Aorta (tissue), 5 donors: ENCODE data around the gene GRB10. TPM values are rescaled to one million over a fixed set of nuclear protein-coding genes. Genes with fewer than 3 reads are reported as not detected.
"Not testable (repeated sequence)": the region's sequence is repeated elsewhere in the genome, so short reads cannot be mapped to it uniquely, and the experiment has no call there.

Experiments used
- ATAC-seq: fragments of 200-7000 bp; cut with Tn5 transposase; one replicate; pipeline ENCODE4 v1.9.1; 2022; ENCODE audit warnings: moderate library complexity; ENCODE audit not compliant: low FRiP score
- DNase-seq, 2 donors: peaks; one replicate each; pipeline ENCODE4 v3.0.0-alpha.2; 2020
- H3K27ac ChIP-seq, 2 donors: one replicate each; pipeline ENCODE4 v1.5.1; 2013; ENCODE audit warnings: low read length in 2 of 2, mild to moderate bottlenecking in 2 of 2, moderate library complexity in 2 of 2, control low read depth in 1 of 2, inconsistent platforms in 1 of 2, low read depth in 1 of 2
- H3K27me3 ChIP-seq, 2 donors: one replicate each; pipeline ENCODE4 v1.6.1; 2013; ENCODE audit warnings: control low read depth in 1 of 2, low read length in 1 of 2, mild to moderate bottlenecking in 1 of 2, moderate library complexity in 1 of 2; ENCODE audit not compliant: insufficient read depth in 2 of 2, control insufficient read depth in 1 of 2
- H3K36me3 ChIP-seq, 2 donors: one replicate each; pipeline ENCODE4 v1.6.1; 2013; ENCODE audit warnings: control low read depth in 1 of 2, low read length in 1 of 2, mild to moderate bottlenecking in 1 of 2; ENCODE audit not compliant: insufficient read depth in 2 of 2, control insufficient read depth in 1 of 2
- H3K4me1 ChIP-seq, 2 donors: one replicate each; pipeline ENCODE4 v1.6.1; 2013; ENCODE audit warnings: low read length in 2 of 2, control low read depth in 1 of 2, mild to moderate bottlenecking in 1 of 2, moderate library complexity in 1 of 2; ENCODE audit not compliant: insufficient read depth in 2 of 2, control insufficient read depth in 1 of 2
- H3K4me3 ChIP-seq, 2 donors: one replicate each; pipeline ENCODE4 v1.5.1; 2013; ENCODE audit warnings: low read length in 2 of 2, control low read depth in 1 of 2, mild to moderate bottlenecking in 1 of 2
- H3K9me3 ChIP-seq: one replicate; pipeline ENCODE4 v1.6.1; 2013; ENCODE audit warnings: mild to moderate bottlenecking, low read length; ENCODE audit not compliant: control insufficient read depth
- WGBS, 2 donors: extraction: QIAGEN DNeasy Blood & Tissue Kit; methylation state at CpG; one replicate each; pipeline ENCODE4 v1.1.7; 2013; 5-methylcytosine and 5-hydroxymethylcytosine counted together
- intact Hi-C, 2 donors: fragments of 100-400 bp; cut with DNase I; formaldehyde crosslinking; loops; one replicate each; pipeline versions ENCODE4 v1.14.2 to v1.15.0; 2022
- polyA plus RNA-seq, 2 donors: library from polyadenylated mRNA; stranded (reverse); fragments of 200-250 nt; gene quantifications; one replicate each; pipeline ENCODE4 v1.2.3, GENCODE V29; 2013
- total RNA-seq, 2 donors: library from RNA; stranded (reverse); fragmentation: NEBNext Ultra II Directional; extraction: Animal tissue kit (Norgen Biotek cat#: 25700); gene quantifications; one replicate each; pipeline ENCODE4 v1.2.1, GENCODE V29; 2021
- donor health status: healthy with polysubstance abuse.
- donor health status: Bipolar disorder and iron deficiency.
- donor health status: DM: no; HTN: no; CAD: no.
- donor health status: DM: no; HTN: no; CAD: no.
- donor health status: DM: yes; HTN: yes; CAD: no.

Gene GRB10
- total and polyA plus RNA-seq, 4 donors = 11.8 to 108 (median 63.8) TPM

DNA sequence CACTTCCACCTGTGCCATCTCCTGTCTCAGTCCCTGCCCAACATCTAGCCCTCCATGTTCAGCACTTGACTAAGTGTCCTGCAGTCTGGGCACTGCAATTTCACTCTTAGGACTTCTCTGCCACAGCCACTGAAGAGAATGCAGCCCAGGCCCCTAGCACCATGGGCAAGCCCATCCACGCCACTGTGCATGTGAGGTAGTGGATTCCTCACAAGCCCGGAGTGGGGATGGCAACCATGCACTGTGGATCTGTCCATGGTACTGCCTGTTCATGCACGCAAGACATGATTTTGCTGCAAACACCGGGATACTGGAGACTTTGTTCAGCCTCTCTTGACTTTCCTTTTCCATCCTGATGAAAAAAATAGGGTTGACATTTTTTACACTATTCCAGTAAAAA, 229.8 kb downstream of the GRB10 start:
- intact Hi-C loops = no loop called here
- DNase-seq (peak in 1 of 2 donors; percentile 57), ATAC-seq (no peak)
- 7 to 8% methylated on average over 4 of the region's 4 CpGs for WGBS, 2 donors
- Histone ChIP-seq H3K36me3 (no peaks in the 10 kb centered on the region), H3K4me3 (no peak overlapping the region), H3K9me3 (peaks cover 4% of the 10 kb centered on the region), H3K27ac (no peak overlapping the region), H3K4me1 (no peaks in the 10 kb centered on the region), H3K27me3 (no peaks in the 10 kb centered on the region)

DNA sequence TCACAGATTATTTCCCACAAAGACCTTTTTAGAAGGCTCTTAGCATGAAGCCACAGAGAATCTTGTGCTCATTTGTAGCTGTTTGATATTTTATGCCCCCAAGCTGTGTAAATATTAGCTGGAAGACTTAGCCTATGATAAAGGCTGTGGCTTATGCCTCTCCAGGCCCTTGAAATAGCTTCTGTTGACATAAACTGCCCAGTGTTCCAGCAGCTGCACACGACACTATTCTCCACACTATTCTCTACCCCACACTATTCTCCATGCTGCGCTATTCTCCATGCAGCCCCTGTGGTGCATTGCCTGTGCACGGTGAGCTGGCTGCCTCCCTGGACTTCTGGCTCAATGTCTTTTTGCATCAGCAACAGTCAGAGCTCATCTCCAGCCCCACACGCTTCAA, 230.6 kb downstream of the GRB10 start:
- intact Hi-C loops = no loop called here
- Histone ChIP-seq H3K36me3 (no peaks in the 10 kb centered on the region), H3K27ac (no peak overlapping the region), H3K4me3 (no peak overlapping the region), H3K4me1 (no peaks in the 10 kb centered on the region), H3K27me3 (no peaks in the 10 kb centered on the region), H3K9me3 (peaks cover 4% of the 10 kb centered on the region)
- WGBS, 2 donors = 60 to 72% methylated on average over 4 of the region's 4 CpGs
- DNase-seq (peak in 1 of 2 donors; percentile 26), ATAC-seq (no peak)

DNA sequence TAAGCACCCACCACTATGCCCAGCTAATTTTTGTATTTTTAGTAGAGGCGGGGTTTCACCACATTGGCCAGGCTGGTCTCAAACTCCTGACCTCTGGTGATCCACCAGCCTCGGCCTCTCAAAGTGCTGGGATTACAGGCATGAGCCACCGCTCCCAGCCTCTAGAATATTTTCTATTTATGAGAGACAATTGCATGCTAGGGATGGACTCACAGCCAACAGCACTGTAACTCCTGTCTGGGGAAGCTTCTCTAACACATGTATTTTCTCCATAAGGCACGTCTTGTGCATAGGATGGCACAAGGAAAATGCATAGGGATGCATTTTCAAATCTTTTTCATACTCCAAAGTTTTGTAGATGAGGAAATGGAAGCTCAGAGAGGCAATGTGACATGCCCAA, 237.1 kb downstream of the GRB10 start:
- H3K4me1 ChIP-seq, intact Hi-C loops, H3K27ac ChIP-seq, H3K4me3 ChIP-seq, H3K36me3 ChIP-seq, H3K27me3 ChIP-seq, ATAC-seq, H3K9me3 ChIP-seq: not testable (repeated sequence)
- 81 to 82% methylated on average over 4 of the region's 4 CpGs for WGBS, 2 donors
- peak in 1 of 2 donors; percentile 3 for DNase-seq

DNA sequence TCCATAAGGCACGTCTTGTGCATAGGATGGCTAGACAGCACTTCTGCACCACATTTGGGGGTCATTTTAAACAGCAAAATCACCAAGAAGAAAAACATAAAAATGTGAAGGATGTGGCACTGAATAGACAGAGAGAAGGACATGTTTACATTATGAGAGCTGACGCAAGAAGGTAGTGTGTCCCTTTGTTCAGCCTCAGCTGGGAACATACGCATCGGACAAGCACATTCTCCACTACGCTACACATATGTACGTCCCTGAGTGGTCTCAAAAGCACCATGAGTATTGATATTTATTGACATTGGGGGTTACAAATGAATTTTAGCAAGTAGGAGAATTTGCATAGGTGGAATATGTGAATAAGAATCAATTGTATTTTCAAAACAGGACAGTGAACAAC, 237.7 kb downstream of the GRB10 start:
- Histone ChIP-seq H3K9me3 (no peaks in the 10 kb centered on the region), H3K4me3 (no peak overlapping the region), H3K4me1 (no peaks in the 10 kb centered on the region), H3K27me3 (no peaks in the 10 kb centered on the region), H3K36me3 (no peaks in the 10 kb centered on the region), H3K27ac (no peak overlapping the region)
- intact Hi-C loops = no loop called here
- DNase-seq (no peak), ATAC-seq (no peak)
- WGBS, 2 donors = 61 to 69% methylated on average over 6 of the region's 6 CpGs

DNA sequence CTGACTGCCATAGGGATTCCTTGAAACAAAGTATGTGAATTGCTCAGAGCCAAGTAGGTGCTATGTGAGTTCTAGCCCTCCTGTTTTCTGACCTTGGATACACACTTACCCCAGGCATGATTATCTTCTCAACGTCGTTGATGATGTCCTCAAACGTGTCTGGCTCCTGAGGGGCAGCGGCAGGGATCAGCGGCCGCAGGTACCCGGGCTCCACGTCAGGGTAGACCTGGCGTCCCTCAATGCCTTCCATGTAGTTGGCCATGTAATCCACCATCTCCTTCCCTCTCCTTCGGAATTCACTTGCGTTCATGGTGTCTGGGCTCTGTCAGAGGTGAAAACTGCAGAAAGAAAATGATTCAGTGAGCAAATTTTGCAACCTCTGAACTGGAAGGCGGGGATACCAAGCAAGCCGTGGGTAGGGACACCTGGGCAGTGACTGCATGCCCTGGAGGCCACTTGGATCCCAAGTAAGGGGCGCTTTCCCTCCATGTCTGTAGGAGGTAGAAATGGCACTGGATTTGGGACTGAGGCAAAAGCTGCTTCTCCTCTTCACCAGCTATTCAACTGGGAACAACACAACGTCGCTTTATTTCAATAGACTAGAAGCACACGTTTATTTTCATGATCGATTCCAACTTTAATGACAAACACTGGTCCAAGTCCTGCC, 238.8 kb downstream of the GRB10 start:
- DNase-seq = peak in 1 of 2 donors; percentile 32
- WGBS, 2 donors = 88 to 91% methylated on average over 18 of the region's 18 CpGs

DNA sequence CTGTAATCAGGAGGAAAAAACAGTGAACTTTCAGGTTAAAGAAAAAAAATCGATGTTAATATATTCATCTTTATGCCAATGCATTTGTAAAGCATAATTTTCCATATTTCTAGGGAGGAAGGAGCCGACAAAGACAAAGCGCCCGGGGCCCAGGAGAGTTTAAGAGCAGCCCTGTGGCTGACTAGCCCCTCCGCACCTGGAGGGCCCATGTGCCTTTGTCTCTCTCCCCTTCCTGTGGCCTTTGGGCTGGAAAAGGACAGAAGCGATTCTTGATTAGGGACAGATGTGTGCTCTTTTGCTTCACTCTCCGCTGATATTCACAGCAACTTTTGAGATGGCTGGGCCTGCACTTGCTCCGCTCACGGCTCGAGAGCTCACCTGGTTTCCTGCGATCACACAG, 240.6 kb downstream of the GRB10 start:
- H3K27me3 ChIP-seq = no peaks in the 10 kb centered on the region
- 80 to 85% methylated on average over 11 of the region's 11 CpGs for WGBS, 2 donors
- DNase-seq = no peak
- no peak overlapping the region for H3K27ac ChIP-seq
- ATAC-seq = no peak
- H3K4me1 ChIP-seq = no peaks in the 10 kb centered on the region
- H3K4me3 ChIP-seq = no peak overlapping the region
- intact Hi-C loops = no loop called here
- no peaks in the 10 kb centered on the region for H3K36me3 ChIP-seq
- no peaks in the 10 kb centered on the region for H3K9me3 ChIP-seq

More for the DNA sequence above, 238.8 kb downstream of the GRB10 start:
- Histone ChIP-seq H3K4me3 (no peak overlapping the region), H3K36me3 (no peaks in the 10 kb centered on the region), H3K27ac (no peak overlapping the region), H3K27me3 (no peaks in the 10 kb centered on the region), H3K9me3 (no peaks in the 10 kb centered on the region), H3K4me1 (no peaks in the 10 kb centered on the region)
- ATAC-seq = no peak
- intact Hi-C loops = no loop called here

DNA sequence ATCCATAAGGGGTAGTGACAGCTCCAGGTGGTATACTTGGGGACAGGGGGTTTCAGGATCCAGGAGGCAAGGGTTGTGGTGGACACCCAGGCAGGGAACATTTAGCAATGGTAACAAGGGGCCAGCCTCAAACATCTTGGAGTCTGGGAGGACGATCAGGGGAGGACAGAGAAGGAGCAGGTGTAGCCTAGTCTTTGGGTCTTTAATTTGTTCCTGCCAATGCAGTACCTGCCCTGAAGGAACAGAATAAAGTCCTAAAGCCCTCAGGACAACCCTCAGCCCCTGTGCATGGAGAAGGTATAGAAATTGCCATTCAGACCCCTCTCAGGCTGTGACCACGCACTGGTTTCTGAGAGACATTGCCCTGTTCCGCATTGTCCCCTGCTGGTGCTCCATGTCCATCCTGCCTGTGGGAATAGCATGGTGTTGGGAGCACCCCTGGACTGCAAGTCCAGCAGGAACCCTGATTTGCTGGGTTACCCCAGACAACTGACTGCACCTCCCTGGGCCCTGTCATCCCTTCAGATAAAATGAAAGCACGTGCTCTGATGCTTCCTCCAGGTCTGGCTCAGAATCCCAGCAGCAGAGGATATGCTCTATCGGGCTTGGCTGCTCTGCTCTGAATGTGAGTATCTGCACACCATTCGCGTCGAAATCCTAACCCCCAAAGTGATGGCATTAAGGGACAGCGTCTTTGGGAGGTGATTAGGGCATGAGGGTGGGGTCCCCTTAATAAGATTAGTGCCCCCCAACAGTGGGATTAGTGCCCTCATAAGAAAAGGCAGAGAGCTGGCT, 241.7 kb downstream of the GRB10 start:
- Histone ChIP-seq H3K36me3 (no peaks in the 10 kb centered on the region), H3K27ac (no peak overlapping the region), H3K4me1 (no peaks in the 10 kb centered on the region), H3K27me3 (no peaks in the 10 kb centered on the region), H3K4me3 (no peak overlapping the region), H3K9me3 (no peaks in the 10 kb centered on the region)
- no peak for ATAC-seq
- WGBS, 2 donors = 92% methylated on average over 9 of the region's 9 CpGs
- no peak for DNase-seq
- intact Hi-C loops = no loop called here
